GM23338 (cell line): Measurements from ENCODE around the gene PHACTR1. TPM values are rescaled to one million over a fixed set of nuclear protein-coding genes. Genes with fewer than 3 reads are reported as not detected.

Experiments used
- ATAC-seq: fragments of 200-7000 bp; cut with Tn5 transposase; 3 replicates; pipeline ENCODE4 v1.9.1; 2020
- DNase-seq: peaks from one replicate; pipeline ENCODE4 v3.0.0-alpha.2; 2015; ENCODE audit warnings: low spot score
- H2AFZ ChIP-seq: fragments of 200-600 bp; sonication (generic); 2 replicates; pipeline ENCODE4 v1.8.0; 2016; ENCODE audit warnings: antibody characterized with exemption, mild to moderate bottlenecking, moderate library complexity
- H3F3A ChIP-seq: fragments of 200-600 bp; sonication (generic); replicated peaks from 2 replicates; pipeline ENCODE4 v1.8.0; 2017; ENCODE audit warnings: antibody characterized with exemption, mixed run types, low read depth
- H3K27ac ChIP-seq: fragments of 200-600 bp; sonication (generic); 2 replicates; pipeline ENCODE4 v1.6.1; 2016; ENCODE audit warnings: low read depth
- H3K27me3 ChIP-seq: fragments of 200-600 bp; sonication (generic); 2 replicates; pipeline ENCODE4 v1.8.0; 2016; ENCODE audit warnings: mild to moderate bottlenecking, mixed run types, moderate library complexity; ENCODE audit not compliant: insufficient read depth
- H3K36me3 ChIP-seq: fragments of 200-600 bp; sonication (generic); 2 replicates; pipeline ENCODE4 v1.8.0; 2016; ENCODE audit warnings: mild to moderate bottlenecking; ENCODE audit not compliant: insufficient read depth
- H3K4me1 ChIP-seq: fragments of 200-600 bp; sonication (generic); 2 replicates; pipeline ENCODE4 v1.8.0; 2016; ENCODE audit warnings: mild to moderate bottlenecking, moderate library complexity; ENCODE audit not compliant: insufficient read depth
- H3K4me2 ChIP-seq: fragments of 200-600 bp; sonication (generic); 2 replicates; pipeline ENCODE4 v1.7.1; 2017; ENCODE audit warnings: mixed run types
- H3K4me3 ChIP-seq: fragments of 200-600 bp; sonication (generic); 2 replicates; pipeline ENCODE4 v1.6.1; 2016; ENCODE audit warnings: mixed run types
- H3K79me2 ChIP-seq: fragments of 200-600 bp; sonication (generic); replicated peaks from 2 replicates; pipeline ENCODE4 v1.8.0; 2017; ENCODE audit warnings: mild to moderate bottlenecking; ENCODE audit not compliant: insufficient read depth
- H3K9me2 ChIP-seq: fragments of 200-600 bp; sonication (generic); 2 replicates; pipeline ENCODE4 v1.8.0; 2017; ENCODE audit not compliant: insufficient read depth
- H4K20me1 ChIP-seq: fragments of 200-600 bp; sonication (generic); replicated peaks from 2 replicates; pipeline ENCODE4 v1.8.0; 2017; ENCODE audit warnings: mild to moderate bottlenecking; ENCODE audit not compliant: insufficient read depth
- H3K27ac Mint-ChIP-seq: 2 replicates; pipeline ENCODE4 v1.8.0; 2020; ENCODE audit warnings: inconsistent platforms, mild to moderate bottlenecking, moderate library complexity, mixed read lengths
- H3K27me3 Mint-ChIP-seq: 3 replicates; pipeline ENCODE4 v1.8.0; 2022; ENCODE audit warnings: low read depth, mild to moderate bottlenecking, moderate library complexity, mixed read lengths, inconsistent platforms; ENCODE audit not compliant: insufficient read depth, poor library complexity
- H3K36me3 Mint-ChIP-seq: 3 replicates; pipeline ENCODE4 v1.8.0; 2021; ENCODE audit warnings: low read depth, mild to moderate bottlenecking, inconsistent platforms, moderate library complexity, mixed read lengths
- H3K4me1 Mint-ChIP-seq: 3 replicates; pipeline ENCODE4 v1.8.0; 2020; ENCODE audit warnings: mild to moderate bottlenecking, inconsistent platforms, mixed read lengths
- H3K4me3 Mint-ChIP-seq: 3 replicates; pipeline ENCODE4 v1.8.0; 2021; ENCODE audit warnings: moderate library complexity, mild to moderate bottlenecking, inconsistent platforms, mixed read lengths
- H3K9me3 Mint-ChIP-seq: 3 replicates; pipeline ENCODE4 v1.8.0; 2020; ENCODE audit warnings: moderate library complexity, mild to moderate bottlenecking, inconsistent platforms, mixed read lengths
- CREB1 ChIP-seq: fragments of 250-450 bp; sonication (Bioruptor Pico); IDR thresholded peaks from 2 replicates; pipeline ENCODE4 v1.5.0; 2020; ENCODE audit warnings: low read depth, mild to moderate bottlenecking, moderate library complexity
- CTCF ChIP-seq, 2 experiments: fragments of 200-600 bp in 1 of 2; sonication (generic) in 1 of 2; conservative IDR thresholded peaks; 2 replicates each; pipeline versions ENCODE4 v1.5.1 to v1.6.1; 2016 to 2017; ENCODE audit warnings: antibody characterized with exemption in 2 of 2, low read depth in 2 of 2, mild to moderate bottlenecking in 2 of 2, moderate library complexity in 1 of 2
- ETS1 ChIP-seq: IDR thresholded peaks from 2 replicates; pipeline ENCODE4 v1.6.1; 2016; ENCODE audit warnings: antibody characterized with exemption
- JUNB ChIP-seq: IDR thresholded peaks from one replicate; pipeline ENCODE4 v1.6.1; 2016; ENCODE audit warnings: antibody characterized with exemption; ENCODE audit not compliant: unreplicated experiment
- POLR2AphosphoS5 ChIP-seq: IDR thresholded peaks from 2 replicates; pipeline ENCODE4 v1.6.1; 2016; ENCODE audit warnings: antibody characterized with exemption, low read depth
- STAT1 ChIP-seq: IDR thresholded peaks from one replicate; pipeline ENCODE4 v1.6.1; 2016; ENCODE audit warnings: antibody characterized with exemption; ENCODE audit not compliant: unreplicated experiment
- ZNF114 ChIP-seq: fragments of 250-450 bp; sonication (Bioruptor Pico); IDR thresholded peaks from 2 replicates; pipeline ENCODE4 v1.5.0; 2020; ENCODE audit warnings: mild to moderate bottlenecking, moderate library complexity
- ZNF331 ChIP-seq: fragments of 250-450 bp; sonication (Bioruptor Pico); IDR thresholded peaks from 2 replicates; pipeline ENCODE4 v1.5.0; 2020; ENCODE audit warnings: low read depth, mild to moderate bottlenecking, moderate library complexity
- ZNF462 ChIP-seq: fragments of 250-450 bp; sonication (Bioruptor Pico); IDR thresholded peaks from 2 replicates; pipeline ENCODE4 v1.5.0; 2020; ENCODE audit warnings: mild to moderate bottlenecking, moderate library complexity
- polyA plus RNA-seq: library from polyadenylated mRNA; unstranded; fragments of >200 nt; fragmentation: Nextera tagmentation; extraction: Ambion mirVana; gene quantifications from 2 replicates; pipeline ENCODE4 v1.2.1, GENCODE V29; 2016
- total RNA-seq: library from RNA; depleted of rRNA; stranded (reverse); fragments of >200 nt; shearing (Covaris generic); gene quantifications from 2 replicates; pipeline ENCODE4 v1.2.3, GENCODE V29; 2014

The PHACTR1 gene
- total and polyA plus RNA-seq, 2 experiments from 2014 or later: 5.9 to 19.3 TPM

- no peaks in the 10 kb centered on the region for H3K27me3 ChIP-seq
- no peak overlapping the region for H3K4me3 ChIP-seq
- no peaks in the 10 kb centered on the region for H3K36me3 ChIP-seq
- peaks cover 6% of the 10 kb centered on the region for H3K9me2 ChIP-seq
- H2AFZ ChIP-seq: peak overlapping the region; percentile 33; the same call in 1 of the 2 replicates
- H3K36me3 Mint-ChIP-seq: no peaks in the 10 kb centered on the region
- no peaks in the 10 kb centered on the region for H3K9me3 Mint-ChIP-seq
- TF ChIP-seq ZNF462 (CRISPR knock-in tag) (no peak), ETS1 (no peak), JUNB (no peak), CTCF (conservative IDR thresholded peaks at IDR 0.05; ENCODE audit: low read depth in 2 of 2) (no peak), ZNF114 (CRISPR knock-in tag) (no peak), ZNF331 (CRISPR knock-in tag) (no peak), CREB1 (CRISPR knock-in tag) (no peak), STAT1 (no peak), POLR2AphosphoS5 (no peak)
- no peak overlapping the region for H3K4me3 Mint-ChIP-seq
- H3K4me1 Mint-ChIP-seq: peaks cover 13% of the 10 kb centered on the region
- H3K4me1 ChIP-seq: peaks cover 18% of the 10 kb centered on the region
- H3K27ac ChIP-seq: no peak overlapping the region
- no peak for DNase-seq
- no peaks in the 10 kb centered on the region for H3F3A ChIP-seq
- no peak overlapping the region for H3K4me2 ChIP-seq
- no peak overlapping the region for H3K27ac Mint-ChIP-seq
- H3K27me3 Mint-ChIP-seq: peaks cover 6% of the 10 kb centered on the region
- no peaks in the 10 kb centered on the region for H4K20me1 ChIP-seq
- H3K79me2 ChIP-seq: no peaks in the 10 kb centered on the region
- no peak for ATAC-seq
Observed at GRCh38 chr6:12709556-12710232, 6.9 kb upstream of the PHACTR1 start.
